ENCODE data around the gene CDH8.

DNA sequence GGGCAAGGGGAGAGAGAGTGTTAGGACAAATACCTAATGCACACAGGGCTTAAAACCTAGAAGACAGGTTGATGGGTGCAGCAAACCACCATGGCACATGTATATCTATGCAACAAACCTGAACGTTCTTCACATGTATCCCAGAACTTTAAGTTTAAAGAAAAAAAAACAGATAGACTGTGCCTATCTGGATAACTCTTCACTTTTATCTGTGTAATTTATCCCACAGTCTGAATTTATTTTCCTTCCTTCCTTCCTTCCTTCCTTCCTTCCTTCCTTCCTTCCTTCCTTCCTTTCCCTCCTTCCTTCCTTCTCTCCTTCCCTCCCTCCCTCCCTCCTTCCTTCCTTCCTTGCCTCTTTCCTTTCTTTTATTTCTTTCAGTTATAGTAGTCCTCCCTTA lies 370.7 kb downstream of the CDH8 start:
- TF ChIP-seq EZH2 (IDR thresholded peaks at IDR 0.05; ENCODE audit: low read length, unreplicated experiment) (no peak), EZH2phosphoT487 (IDR thresholded peaks at IDR 0.05; ENCODE audit: borderline replicate concordance, low read length) (no peak)
- TF ChIP-seq, protein P1, sequence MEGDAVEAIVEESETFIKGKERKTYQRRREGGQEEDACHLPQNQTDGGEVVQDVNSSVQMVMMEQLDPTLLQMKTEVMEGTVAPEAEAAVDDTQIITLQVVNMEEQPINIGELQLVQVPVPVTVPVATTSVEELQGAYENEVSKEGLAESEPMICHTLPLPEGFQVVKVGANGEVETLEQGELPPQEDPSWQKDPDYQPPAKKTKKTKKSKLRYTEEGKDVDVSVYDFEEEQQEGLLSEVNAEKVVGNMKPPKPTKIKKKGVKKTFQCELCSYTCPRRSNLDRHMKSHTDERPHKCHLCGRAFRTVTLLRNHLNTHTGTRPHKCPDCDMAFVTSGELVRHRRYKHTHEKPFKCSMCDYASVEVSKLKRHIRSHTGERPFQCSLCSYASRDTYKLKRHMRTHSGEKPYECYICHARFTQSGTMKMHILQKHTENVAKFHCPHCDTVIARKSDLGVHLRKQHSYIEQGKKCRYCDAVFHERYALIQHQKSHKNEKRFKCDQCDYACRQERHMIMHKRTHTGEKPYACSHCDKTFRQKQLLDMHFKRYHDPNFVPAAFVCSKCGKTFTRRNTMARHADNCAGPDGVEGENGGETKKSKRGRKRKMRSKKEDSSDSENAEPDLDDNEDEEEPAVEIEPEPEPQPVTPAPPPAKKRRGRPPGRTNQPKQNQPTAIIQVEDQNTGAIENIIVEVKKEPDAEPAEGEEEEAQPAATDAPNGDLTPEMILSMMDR (conservative IDR thresholded peaks at IDR 0.05; ENCODE audit: low read depth, low read length), result no peak

All from PC-3 (cell line).